Breast epithelium (tissue), 4 donors: ENCODE measurements around the gene PILRB. TPM values are rescaled to one million over a fixed set of nuclear protein-coding genes. Genes with fewer than 3 reads are reported as not detected.
A peak's percentile ranks its signal among the peaks of the same experiment; 100 is the strongest.
"Not testable (repeated sequence)": the region's sequence is repeated elsewhere in the genome, so short reads cannot be mapped to it uniquely, and the experiment has no call there.

Experiments used
- DNase-seq, 2 donors: peaks; one replicate each; pipeline ENCODE4 v3.0.0-alpha.2; 2019; ENCODE audit warnings: low spot score in 2 of 2
- H3K27ac ChIP-seq, 2 donors: fragments of 200-600 bp; sonication (generic) in 1 of 2; one replicate each; pipeline ENCODE4 v1.5.1; 2016 to 2019; ENCODE audit warnings: mild to moderate bottlenecking in 1 of 2
- H3K27me3 ChIP-seq, 2 donors: fragments of 200-600 bp; sonication (generic) in 1 of 2; one replicate each; pipeline versions ENCODE4 v1.5.1 to v1.6.0; 2017 to 2019; ENCODE audit warnings: control low read depth in 1 of 2, mild to moderate bottlenecking in 1 of 2
- H3K36me3 ChIP-seq: fragments of 200-600 bp; one replicate; pipeline ENCODE4 v1.5.1; 2019
- H3K4me1 ChIP-seq, 2 donors: fragments of 200-600 bp; sonication (generic); one replicate each; pipeline ENCODE4 v1.5.1; 2016 to 2019; ENCODE audit warnings: control low read depth in 1 of 2
- H3K4me3 ChIP-seq, 3 donors: fragments of 200-600 bp; sonication (generic); 1 replicate in 2 of 3; 2 replicates in 1 of 3; pipeline ENCODE4 v1.5.1; 2016 to 2019; ENCODE audit warnings: mild to moderate bottlenecking in 3 of 3, moderate library complexity in 2 of 3
- H3K9me3 ChIP-seq, 2 donors: fragments of 200-600 bp; sonication (generic) in 1 of 2; one replicate each; pipeline ENCODE4 v1.5.1; 2016 to 2019; ENCODE audit warnings: control low read depth in 1 of 2
- POLR2A ChIP-seq: fragments of 450-650 bp; IDR thresholded peaks from one replicate; pipeline ENCODE4 v1.6.1; 2016; ENCODE audit warnings: antibody characterized with exemption, mild to moderate bottlenecking, moderate library complexity
- POLR2AphosphoS5 ChIP-seq, 3 donors: sonication (generic); formaldehyde crosslinking; IDR thresholded peaks; one replicate each; pipeline ENCODE4 v1.6.1; 2017; ENCODE audit warnings: antibody characterized with exemption in 3 of 3
- intact Hi-C: fragments of 100-400 bp; cut with DNase I; formaldehyde crosslinking; loops from one replicate; pipeline ENCODE4 v1.15.1; 2023; ENCODE audit warnings: low total_unique reads
- total RNA-seq, 3 donors: library from RNA; depleted of rRNA; stranded (reverse); fragments of >200 nt; gene quantifications; one replicate each; pipeline ENCODE4 v1.1.0, GENCODE V29; 2016
- TF ChIP-seq, protein P1 (sequence below), 3 donors: fragments of 450-650 bp; IDR thresholded peaks; one replicate each; pipeline ENCODE4 v1.5.1; 2016 to 2017; ENCODE audit warnings: antibody characterized with exemption in 3 of 3, mild to moderate bottlenecking in 3 of 3, moderate library complexity in 3 of 3

PILRB gene
- total RNA-seq, 3 donors from 2014 or later: 33.8 to 100.0 (median 75.4) TPM

DNA sequence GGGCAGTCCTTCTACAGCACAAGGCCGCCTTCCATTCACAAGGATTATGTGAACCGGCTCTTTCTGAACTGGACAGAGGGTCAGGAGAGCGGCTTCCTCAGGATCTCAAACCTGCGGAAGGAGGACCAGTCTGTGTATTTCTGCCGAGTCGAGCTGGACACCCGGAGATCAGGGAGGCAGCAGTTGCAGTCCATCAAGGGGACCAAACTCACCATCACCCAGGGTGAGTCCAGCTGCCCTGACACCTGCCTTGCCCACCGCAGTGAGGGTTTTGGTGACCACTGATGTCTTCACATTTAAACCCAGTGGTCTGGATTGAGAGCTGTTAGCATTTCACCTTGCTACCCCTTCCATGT lies 918 bp downstream of the PILRB start:
- H3K36me3 ChIP-seq: peaks cover 12% of the 10 kb centered on the region
- no peaks in the 10 kb centered on the region for H3K4me1 ChIP-seq
- DNase-seq: no peak
- intact Hi-C loops: no loop called here
- H3K27me3 ChIP-seq: no peaks in the 10 kb centered on the region
- no peak for TF ChIP-seq POLR2AphosphoS5 (IDR thresholded peaks at IDR 0.05)
- no peak for TF ChIP-seq POLR2A
- TF ChIP-seq, protein P1, sequence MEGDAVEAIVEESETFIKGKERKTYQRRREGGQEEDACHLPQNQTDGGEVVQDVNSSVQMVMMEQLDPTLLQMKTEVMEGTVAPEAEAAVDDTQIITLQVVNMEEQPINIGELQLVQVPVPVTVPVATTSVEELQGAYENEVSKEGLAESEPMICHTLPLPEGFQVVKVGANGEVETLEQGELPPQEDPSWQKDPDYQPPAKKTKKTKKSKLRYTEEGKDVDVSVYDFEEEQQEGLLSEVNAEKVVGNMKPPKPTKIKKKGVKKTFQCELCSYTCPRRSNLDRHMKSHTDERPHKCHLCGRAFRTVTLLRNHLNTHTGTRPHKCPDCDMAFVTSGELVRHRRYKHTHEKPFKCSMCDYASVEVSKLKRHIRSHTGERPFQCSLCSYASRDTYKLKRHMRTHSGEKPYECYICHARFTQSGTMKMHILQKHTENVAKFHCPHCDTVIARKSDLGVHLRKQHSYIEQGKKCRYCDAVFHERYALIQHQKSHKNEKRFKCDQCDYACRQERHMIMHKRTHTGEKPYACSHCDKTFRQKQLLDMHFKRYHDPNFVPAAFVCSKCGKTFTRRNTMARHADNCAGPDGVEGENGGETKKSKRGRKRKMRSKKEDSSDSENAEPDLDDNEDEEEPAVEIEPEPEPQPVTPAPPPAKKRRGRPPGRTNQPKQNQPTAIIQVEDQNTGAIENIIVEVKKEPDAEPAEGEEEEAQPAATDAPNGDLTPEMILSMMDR (IDR thresholded peaks at IDR 0.05): no peak
- no peaks in the 10 kb centered on the region for H3K9me3 ChIP-seq
- no peak overlapping the region for H3K27ac ChIP-seq
- no peak overlapping the region for H3K4me3 ChIP-seq

DNA sequence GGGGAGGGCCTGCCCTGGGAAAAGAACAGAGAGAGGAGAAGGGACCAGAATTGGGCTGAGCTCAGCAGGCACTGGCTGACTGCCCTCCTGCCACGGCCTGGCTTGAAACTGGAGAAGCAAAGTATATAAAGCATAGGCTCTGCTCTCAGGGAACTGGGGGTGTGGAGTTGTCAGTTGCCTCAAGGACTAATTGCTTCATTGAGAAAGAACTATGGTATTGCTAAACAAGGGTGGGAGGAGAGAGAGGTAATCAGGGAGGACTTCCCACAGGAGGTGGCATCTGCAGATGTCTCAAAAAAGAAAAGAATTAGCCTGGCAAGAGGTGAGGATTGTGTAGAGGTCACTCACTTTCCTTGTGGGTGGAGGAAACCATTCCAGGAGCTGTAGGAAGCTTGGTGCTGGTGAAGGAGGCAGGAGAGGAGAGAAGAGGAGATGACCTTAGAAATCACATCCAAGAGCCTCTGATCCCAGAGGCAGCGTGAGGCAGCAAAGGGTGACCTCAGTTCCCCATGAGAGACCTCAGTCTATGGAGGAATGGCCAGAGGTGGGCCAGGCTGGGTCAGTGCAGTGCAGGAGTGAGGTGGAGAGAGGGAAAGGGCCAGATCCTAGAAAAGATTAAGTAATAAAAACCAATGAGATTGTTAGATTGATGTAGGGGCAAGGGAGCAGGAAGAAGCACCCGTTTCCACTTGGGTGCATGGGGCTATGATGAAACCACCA lies 2.4 kb downstream of the PILRB start:
- TF ChIP-seq POLR2AphosphoS5 (IDR thresholded peaks at IDR 0.05) (no peak), POLR2A (no peak)
- TF ChIP-seq, protein P1 (IDR thresholded peaks at IDR 0.05): no peak
- no peaks in the 10 kb centered on the region for H3K4me1 ChIP-seq
- peaks cover 4% of the 10 kb centered on the region for H3K36me3 ChIP-seq
- DNase-seq: no peak
- no peaks in the 10 kb centered on the region for H3K27me3 ChIP-seq
- no peaks in the 10 kb centered on the region for H3K9me3 ChIP-seq
- H3K4me3 ChIP-seq: no peak overlapping the region
- no peak overlapping the region for H3K27ac ChIP-seq
- intact Hi-C loops: no loop called here

DNA sequence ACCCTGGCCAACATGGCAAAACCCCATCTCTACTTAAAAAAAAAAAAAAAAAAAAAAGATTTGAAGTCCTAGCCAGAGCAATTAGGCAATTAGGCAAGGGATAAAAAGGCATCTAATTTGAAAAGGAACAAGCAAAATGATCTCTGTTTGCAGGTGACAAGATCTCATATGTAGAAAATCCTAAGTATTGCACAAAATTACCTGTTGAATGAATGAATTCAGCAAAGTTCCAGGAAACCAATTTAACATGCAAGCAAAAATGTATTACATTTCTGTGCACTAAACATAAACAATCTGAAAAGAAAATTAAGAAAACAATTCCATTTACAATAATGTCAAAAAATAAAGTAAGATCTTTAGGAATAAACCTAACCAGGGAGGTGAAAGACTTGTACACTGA lies 5.2 kb downstream of the PILRB start:
- Histone ChIP-seq H3K27me3 (no peaks in the 10 kb centered on the region), H3K9me3 (no peaks in the 10 kb centered on the region), H3K4me1 (no peaks in the 10 kb centered on the region), H3K27ac (no peak overlapping the region), H3K4me3 (no peak overlapping the region), H3K36me3 (no peaks in the 10 kb centered on the region)
- DNase-seq: no peak
- no peak for TF ChIP-seq POLR2AphosphoS5 (IDR thresholded peaks at IDR 0.05)
- TF ChIP-seq, protein P1 (IDR thresholded peaks at IDR 0.05): no peak
- TF ChIP-seq POLR2A: no peak
- intact Hi-C loops: no loop called here

DNA sequence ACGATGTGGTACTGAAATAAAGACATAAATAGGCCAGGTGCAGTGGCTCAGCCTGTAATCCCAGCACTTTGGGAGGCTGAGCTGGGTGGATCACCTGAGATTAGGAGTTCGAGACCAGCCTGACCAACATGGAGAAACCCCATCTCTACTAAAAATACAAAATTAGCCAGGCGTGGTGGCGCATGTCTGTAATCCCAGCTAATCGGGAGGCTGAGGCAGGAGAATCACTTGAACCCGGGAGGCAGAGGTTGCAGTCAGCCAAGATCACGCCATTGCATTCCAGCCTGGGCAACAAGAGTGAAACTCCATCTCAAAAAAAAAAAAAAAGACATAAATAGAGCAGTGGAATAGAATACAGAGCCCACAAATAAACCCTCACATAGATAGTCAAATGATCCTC lies 5.9 kb downstream of the PILRB start:
- intact Hi-C loops, H3K36me3 ChIP-seq, H3K27me3 ChIP-seq, H3K4me1 ChIP-seq, H3K9me3 ChIP-seq, H3K27ac ChIP-seq, H3K4me3 ChIP-seq, DNase-seq: not testable (repeated sequence)

DNA sequence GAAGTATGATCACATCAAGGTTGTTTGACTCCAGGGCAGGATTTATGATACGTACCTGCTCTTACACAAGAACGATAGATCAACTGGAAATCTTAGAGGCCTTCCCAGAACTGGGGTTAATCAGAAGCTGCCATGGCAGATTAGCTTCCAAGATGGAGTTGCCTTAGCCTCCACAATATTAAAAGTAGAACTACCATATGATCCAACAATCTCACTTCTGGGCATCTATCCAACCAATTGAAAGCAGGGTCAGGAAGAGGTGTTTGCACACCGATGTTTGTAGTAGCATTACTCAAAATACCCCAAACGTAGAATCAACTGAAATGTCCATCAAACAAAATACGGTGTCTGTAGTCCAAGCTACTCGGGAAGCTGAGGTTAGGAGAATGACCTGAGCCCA lies 6.6 kb downstream of the PILRB start:
- intact Hi-C loops: no loop called here
- Histone ChIP-seq H3K27me3 (no peaks in the 10 kb centered on the region), H3K36me3 (no peaks in the 10 kb centered on the region), H3K9me3 (no peaks in the 10 kb centered on the region), H3K4me3 (no peak overlapping the region), H3K4me1 (no peaks in the 10 kb centered on the region), H3K27ac (no peak overlapping the region)
- DNase-seq: no peak
- TF ChIP-seq, protein P1 (IDR thresholded peaks at IDR 0.05): no peak
- TF ChIP-seq POLR2A (no peak), POLR2AphosphoS5 (IDR thresholded peaks at IDR 0.05) (no peak)

DNA sequence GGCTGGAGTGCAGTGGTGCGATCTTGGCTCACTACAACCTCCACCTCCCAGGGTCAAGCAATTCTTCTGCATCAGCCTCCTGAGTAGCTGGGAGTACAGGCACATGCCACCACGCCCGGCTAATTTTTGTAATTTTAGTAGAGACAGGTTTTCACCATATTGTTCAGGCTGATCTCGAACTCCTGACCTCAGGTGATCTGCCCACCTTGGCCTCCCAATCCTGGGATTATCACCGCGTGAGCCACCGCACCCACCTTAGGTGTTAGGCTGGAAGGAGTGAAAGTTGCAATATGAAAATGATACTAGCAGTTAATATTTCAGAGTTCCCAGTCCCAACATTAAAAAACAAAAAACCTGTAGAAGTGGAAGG lies 8.1 kb downstream of the PILRB start:
- H3K9me3 ChIP-seq, H3K4me3 ChIP-seq, H3K27me3 ChIP-seq, H3K4me1 ChIP-seq, DNase-seq, intact Hi-C loops, H3K36me3 ChIP-seq: not testable (repeated sequence)
- peak overlapping the region in 1 of 2 donors; percentile 7 for H3K27ac ChIP-seq
